Stimulated activated CD4-positive, alpha-beta T cell treated with anti-CD3 and anti-CD28 coated beads, Interleukin-4, amount 100 ng/mL, for 1 hour (primary cell): ENCODE data around the gene PRMT3.
"Not testable (repeated sequence)": the region's sequence is repeated elsewhere in the genome, so short reads cannot be mapped to it uniquely, and the experiment has no call there.

Source experiments
- DNase-seq: peaks from one replicate; pipeline ENCODE4 v3.0.0-alpha.2; 2020

Gene PRMT3

GRCh38 chr11:20522536-20522935 is 135.0 kb downstream of the PRMT3 start:
- no peak for DNase-seq

GRCh38 chr11:20529757-20530156 is 142.2 kb downstream of the PRMT3 start:
- DNase-seq = no peak

GRCh38 chr11:20530942-20531703 is 143.6 kb downstream of the PRMT3 start:
- no peak for DNase-seq

DNA sequence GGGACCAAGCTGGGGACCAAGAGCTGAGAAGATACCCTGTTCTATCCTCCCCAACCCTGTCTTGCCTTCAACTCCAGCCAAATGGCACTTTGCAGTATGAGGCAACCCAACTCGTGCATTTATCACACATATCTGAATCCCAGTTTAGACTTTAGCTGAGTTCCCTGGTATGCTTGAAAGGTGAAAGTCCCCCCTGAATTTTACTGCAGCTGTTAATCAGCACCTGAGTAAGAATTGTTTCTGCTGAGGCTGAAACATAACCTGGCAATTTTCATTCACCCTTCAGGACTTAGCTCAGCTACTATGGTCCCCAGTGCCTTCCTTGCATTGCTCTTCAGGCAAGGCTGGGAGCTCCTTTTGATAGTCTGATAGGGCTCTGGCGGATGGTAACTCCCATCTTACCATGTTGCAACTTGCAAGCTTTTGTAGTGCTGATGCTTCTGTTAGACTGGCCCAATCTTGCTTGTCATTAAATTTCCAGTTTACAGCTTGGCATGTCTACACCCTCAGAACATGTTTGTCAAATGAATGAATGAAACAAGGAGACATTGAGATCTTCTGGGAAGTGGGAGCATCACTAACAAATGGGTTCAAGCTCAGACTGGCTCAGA is 147.9 kb downstream of the PRMT3 start:
- no peak for DNase-seq

DNA sequence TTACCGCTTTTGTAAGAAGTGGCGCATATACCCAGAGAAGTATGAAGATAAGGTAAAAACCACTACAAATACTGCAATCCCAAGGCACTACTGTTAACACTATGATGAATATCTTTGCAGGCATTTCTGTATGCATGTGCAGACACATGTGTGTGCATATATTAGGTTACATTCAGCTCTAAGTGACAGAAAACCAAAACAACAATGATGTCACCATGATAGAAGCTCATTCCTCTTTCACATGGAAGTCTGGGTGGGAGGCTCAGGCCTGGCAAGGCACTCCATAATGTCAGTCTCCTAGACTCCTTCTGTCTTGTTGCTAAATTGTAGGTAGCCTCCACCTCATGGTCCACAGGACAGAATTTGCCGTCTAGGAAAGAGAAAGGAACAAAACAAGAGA is 148.8 kb downstream of the PRMT3 start:
- no peak for DNase-seq

DNA sequence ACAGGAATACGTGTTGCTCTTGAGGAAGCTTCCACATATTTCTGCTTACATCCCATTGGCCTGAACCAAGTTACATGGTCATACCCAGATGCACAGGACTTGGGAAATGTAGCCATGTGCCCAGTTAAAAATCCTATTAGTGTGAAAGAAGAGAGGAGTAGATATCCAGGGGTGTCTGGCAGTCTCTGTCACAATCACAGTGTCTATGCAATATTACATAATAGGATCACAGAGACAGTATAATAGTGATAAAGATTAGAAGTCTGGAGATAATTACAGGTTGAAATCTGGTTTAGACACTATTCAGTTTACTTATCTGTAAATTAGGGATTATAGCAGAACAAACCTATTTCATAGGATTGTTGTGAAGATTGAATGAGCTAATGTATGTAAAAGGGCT is 149.3 kb downstream of the PRMT3 start:
- DNase-seq = no peak

DNA sequence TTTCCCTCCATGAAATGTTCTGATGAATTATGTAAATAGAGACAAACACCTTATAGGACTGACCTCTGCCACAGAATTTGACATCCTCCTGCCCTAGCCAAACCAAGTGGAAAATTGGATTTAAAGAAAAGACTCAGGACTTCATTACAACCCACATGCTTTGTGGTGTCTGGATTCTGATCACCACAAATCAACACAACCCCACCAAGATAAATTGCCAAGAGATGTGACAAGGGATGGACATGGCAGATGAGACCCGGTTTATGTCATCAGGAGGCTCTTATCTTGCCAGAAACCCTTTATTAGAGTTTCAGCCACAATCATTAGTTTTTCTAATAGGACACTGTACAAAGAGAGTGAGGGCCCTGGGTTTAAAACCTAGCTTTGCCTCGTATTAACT is 154.0 kb downstream of the PRMT3 start:
- DNase-seq = no peak

DNA sequence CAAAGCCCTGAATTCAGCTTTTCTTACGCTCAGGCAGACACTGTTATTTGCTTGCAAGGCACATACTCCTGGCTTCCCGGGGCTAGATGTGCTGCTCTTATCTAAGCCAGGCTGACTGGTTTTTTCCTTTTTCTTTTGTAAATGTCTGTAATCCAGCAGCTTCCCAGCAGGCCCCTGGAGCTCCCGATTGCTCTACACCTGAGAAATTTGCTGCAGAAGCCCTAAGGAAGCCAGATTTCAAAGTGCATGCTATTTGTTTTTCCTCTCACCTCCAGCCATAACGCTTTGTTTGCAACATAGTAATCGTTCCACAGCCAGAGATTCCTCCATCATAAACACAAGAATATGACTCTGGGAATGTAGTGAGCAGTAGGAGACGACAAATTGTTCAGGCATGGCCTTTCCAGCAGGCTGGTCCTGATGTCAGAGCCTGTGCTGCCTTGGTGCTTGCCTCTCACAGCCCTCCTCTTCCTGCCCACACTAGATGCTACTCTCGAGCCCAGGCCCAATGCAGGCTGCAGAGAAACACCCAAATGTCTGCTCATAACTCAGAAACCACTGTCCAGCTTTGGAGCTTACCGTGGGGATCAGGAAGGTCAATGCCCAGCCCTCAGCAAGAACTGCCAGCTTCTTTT is 157.2 kb downstream of the PRMT3 start:
- no peak for DNase-seq

DNA sequence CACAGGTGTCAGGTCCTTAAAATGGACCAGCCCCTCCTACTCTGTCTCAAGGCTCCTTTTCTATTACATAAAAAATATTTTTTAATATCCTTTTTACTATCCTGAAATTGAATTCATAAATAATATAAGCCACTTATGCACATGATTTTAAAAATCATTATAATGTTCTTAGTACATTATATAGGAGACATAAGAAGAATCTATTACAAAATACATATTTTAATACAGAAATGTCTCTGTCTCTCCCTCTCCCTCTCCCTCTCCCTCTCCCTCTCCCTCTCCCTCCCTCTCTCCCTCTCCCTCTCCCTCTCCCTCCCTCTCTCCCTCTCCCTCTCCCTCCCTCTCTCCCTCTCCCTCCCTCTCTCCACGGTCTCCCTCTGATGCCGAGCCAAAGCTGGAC is 159.9 kb downstream of the PRMT3 start:
- DNase-seq = no peak

- no peak for DNase-seq
These were observed 163.6 kb downstream of the PRMT3 start for GRCh38 chr11:20551096-20551495.

GRCh38 chr11:20555783-20556182 is 168.3 kb downstream of the PRMT3 start:
- no peak for DNase-seq

DNA sequence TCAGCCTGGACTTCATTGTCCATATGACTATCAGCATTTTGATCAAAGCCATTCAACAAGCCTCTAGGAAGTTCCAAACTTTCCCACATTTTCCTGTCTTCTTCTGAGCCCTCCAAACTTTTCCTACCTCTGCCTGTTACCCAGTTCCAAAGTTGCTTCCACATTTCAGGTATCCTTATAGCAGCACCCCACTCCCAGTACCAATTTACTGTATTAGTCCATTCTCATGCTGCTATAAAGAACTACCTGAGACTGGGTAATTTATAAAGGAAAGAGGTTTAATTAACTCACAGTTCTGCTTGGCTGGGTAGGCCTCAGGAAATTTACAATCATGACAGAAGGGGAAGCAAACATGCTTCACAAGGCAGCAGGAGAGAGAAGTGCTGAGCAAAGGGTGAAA is 168.9 kb downstream of the PRMT3 start:
- DNase-seq = not testable (repeated sequence)

DNA sequence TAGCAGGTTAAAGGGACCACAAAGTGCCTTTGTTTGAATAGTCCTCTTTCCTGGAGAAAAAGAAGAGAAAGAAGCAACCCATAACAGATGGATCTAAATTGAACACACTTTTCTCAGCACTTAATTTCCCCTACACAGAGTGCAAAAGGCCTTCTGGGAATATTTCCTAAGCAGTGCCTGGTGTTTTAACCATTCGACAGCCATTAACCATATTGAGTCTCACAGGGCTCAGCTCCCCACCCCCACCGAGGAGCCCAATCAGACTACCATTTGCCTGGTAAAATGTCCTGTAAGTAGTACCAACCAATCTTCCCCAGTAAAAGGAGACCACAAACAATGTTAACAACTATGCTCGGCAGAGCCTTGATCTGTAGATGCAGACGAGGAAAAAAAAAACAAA is 171.2 kb downstream of the PRMT3 start:
- no peak for DNase-seq
